Superior temporal gyrus (tissue), 1 donor: ENCODE results near the gene VSTM4.

Experiments used
- DNase-seq: peaks from one replicate; pipeline ENCODE4 v3.0.0-alpha.2; 2016; ENCODE audit errors: extremely low spot score

Gene VSTM4

GRCh38 chr10:49116509-49117375 lies 1.4 kb upstream of the VSTM4 start:
- no peak for DNase-seq

- DNase-seq = no peak
Measured at GRCh38 chr10:49115796-49116508, 630 bp upstream of the VSTM4 start.

- no peak for DNase-seq
Measured at GRCh38 chr10:49114718-49115014, 656 bp downstream of the VSTM4 start.

GRCh38 chr10:49113741-49114141 lies 1.6 kb downstream of the VSTM4 start:
- no peak for DNase-seq

- DNase-seq = no peak
Measured at GRCh38 chr10:49112851-49113250, 2.5 kb downstream of the VSTM4 start.

- DNase-seq = no peak
Measured at GRCh38 chr10:49112098-49112497, 3.2 kb downstream of the VSTM4 start.

- DNase-seq = no peak
Measured at GRCh38 chr10:49111320-49111698, 4.0 kb downstream of the VSTM4 start.

- no peak for DNase-seq
Measured at GRCh38 chr10:49110684-49111319, 4.5 kb downstream of the VSTM4 start.

- no peak for DNase-seq
Measured at GRCh38 chr10:49109669-49110340, 5.5 kb downstream of the VSTM4 start.

- no peak for DNase-seq
Measured at GRCh38 chr10:49108656-49109055, 6.7 kb downstream of the VSTM4 start.

- DNase-seq = no peak
Measured at GRCh38 chr10:49107887-49108267, 7.4 kb downstream of the VSTM4 start.

GRCh38 chr10:49107111-49107886 lies 8.0 kb downstream of the VSTM4 start:
- DNase-seq = no peak

GRCh38 chr10:49106451-49106850 lies 8.9 kb downstream of the VSTM4 start:
- peak; percentile 40 for DNase-seq

GRCh38 chr10:49105076-49105475 lies 10.2 kb downstream of the VSTM4 start:
- no peak for DNase-seq

- DNase-seq = no peak
Measured at GRCh38 chr10:49104323-49104722, 11.0 kb downstream of the VSTM4 start.

- DNase-seq = no peak
Measured at GRCh38 chr10:49103761-49104160, 11.6 kb downstream of the VSTM4 start.

GRCh38 chr10:49099046-49099445 lies 16.3 kb downstream of the VSTM4 start:
- no peak for DNase-seq

GRCh38 chr10:49096890-49097445 lies 18.4 kb downstream of the VSTM4 start:
- DNase-seq = no peak

GRCh38 chr10:49094646-49095045 lies 20.7 kb downstream of the VSTM4 start:
- DNase-seq = no peak

GRCh38 chr10:49093922-49094321 lies 21.4 kb downstream of the VSTM4 start:
- DNase-seq = no peak

- no peak for DNase-seq
Measured at GRCh38 chr10:49092477-49092876, 22.8 kb downstream of the VSTM4 start.
